ENCODE data around the gene LAMA3.

The LAMA3 gene

GRCh38 chr18:23939896-23940295, 250.6 kb downstream of the LAMA3 start:
- no peak for DNase-seq (ENCODE audit: low spot score)

- no peak for DNase-seq (ENCODE audit: low spot score)
These were observed 252.5 kb downstream of the LAMA3 start for GRCh38 chr18:23941791-23942190.

DNA sequence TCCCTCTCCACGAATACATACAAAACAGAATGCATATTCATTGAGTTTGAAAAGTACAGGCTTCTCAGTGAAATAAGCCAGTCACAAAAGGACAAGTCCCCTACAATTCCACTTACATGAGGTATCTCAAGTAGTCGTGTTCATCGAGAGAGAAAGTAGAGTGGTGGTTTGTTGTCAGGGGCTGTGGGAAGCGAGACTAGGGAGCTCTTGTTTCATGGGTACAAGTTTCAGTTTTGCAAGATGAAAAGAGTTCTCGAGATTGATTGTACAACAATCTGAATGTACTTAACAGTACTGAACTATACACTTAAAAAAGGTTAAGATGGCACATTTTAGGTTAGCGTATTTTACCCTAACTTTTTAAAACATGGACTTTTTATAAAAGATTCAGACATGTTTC, 253.9 kb downstream of the LAMA3 start:
- peak; percentile 27 for DNase-seq (ENCODE audit: low spot score)

DNA sequence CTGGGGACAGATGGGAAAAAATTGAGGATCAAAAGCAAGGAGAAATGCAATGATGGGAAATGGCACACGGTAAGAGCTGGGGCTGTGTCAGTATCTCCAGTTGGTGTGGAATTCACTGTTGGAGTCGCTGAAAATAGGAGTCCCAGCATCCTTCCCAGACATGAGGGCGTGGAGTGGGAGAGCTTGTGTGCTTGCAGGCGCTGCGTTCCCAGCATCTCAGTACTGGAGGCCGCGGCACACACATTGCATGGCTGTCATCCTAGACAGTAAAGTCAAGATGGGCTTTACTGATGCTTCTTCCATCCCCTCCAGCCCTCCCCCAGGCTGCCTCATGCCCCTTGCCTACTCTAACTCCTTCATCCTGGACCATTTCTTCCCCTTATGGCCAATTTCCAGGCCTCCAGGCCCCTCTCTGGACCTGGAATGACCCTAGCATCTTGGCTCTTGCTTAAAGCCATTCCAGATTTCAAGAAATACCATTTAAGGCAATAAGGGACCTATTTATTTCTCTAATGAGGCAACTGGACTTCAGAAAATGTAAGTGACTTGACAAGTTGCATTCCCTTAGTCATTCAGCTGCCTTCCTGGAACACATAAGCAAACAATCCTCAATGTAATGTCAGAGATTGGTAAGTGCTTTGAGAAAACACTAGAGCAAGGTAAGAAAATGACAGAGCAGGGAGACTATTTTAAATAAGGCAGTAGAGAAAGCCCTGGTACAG, 254.8 kb downstream of the LAMA3 start:
- no peak for DNase-seq (ENCODE audit: low spot score)

DNA sequence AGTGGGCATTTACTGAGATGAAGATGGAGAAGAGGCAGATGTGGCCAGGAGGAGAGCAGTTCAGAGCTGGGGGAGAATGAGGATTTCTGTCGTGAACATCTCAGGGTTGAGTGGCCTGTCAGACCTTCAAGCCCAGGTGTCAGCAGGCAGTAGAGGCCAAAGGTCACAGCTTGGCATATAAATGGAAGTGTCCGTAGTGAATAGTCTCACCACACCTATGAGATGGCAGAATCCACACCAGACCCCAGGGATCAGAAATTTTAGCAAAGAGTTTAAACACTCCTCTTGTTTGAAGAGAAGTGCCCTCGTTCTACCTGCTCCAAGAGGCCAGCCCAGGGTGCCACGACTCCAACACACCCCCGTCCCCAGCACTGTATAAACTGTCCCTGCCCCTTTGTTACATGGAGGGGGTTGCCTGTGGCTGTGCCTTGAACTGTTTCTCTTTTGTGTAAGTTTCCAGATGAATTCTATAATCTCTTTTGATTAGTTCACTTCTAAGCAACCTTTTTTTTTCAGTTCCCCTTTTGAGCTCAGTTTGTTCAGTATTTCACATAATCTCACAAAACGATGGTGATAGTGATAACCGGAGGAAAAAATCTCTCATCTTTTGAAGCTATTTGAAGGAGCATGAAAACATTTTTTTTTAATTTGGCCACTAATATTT, 256.3 kb downstream of the LAMA3 start:
- DNase-seq (ENCODE audit: low spot score): no peak

DNA sequence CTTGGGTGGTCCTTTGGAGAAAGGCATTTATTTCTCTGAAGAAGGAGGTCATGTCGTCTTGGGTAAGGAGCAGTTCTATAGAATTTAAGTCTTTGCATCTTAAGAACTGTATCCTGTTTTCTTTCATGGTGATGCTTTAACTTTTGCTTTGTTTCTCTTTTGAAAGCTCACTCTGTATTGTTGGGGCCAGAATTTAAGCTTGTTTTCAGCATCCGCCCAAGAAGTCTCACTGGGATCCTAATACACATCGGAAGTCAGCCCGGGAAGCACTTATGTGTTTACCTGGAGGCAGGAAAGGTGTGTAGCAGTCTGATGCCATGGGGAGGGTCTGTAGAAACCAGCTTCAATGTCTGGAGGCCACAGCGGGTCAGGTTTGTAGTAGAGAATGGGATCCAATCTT, 260.6 kb downstream of the LAMA3 start:
- no peak for DNase-seq (ENCODE audit: low spot score)

GRCh38 chr18:23950644-23951043, 261.4 kb downstream of the LAMA3 start:
- no peak for DNase-seq (ENCODE audit: low spot score)

DNA sequence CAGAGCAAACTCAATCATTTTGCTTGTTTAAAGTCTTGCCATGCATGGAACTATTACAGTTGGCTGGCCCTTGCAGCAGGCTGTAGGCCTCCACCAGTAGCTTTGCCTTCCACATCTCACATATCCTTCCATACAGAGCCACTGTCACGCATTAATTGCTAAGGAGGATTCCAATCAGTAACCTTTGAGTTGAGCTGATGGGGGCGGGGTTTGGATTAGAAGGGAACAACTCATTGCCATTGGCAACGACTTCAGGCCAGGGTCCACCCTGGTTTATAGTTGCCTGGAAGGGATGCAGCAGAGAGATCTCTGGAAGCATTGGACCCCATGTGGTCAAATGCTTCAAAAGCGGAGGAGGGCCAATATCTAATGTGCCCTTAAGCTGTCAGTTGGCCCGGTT, 262.0 kb downstream of the LAMA3 start:
- DNase-seq (ENCODE audit: low spot score): no peak

DNA sequence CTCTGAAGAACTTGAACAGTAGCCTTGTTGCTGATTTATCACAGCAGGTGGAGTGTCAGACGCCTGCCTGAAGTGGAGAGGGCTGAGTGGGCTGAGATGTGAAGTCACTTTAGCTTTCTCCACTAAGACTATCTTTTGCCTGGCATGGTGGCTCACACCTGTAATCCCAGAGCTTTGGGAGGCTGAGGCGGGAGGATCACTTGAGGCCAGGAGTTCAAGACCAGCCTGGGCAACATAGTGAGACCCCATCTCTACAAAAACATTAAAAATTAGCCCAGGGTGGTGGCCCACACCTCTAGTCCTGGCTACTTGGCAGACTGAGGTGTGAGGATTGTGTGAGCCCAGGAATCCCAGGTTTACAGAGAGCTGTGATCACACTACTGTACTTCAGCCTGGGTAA, 264.7 kb downstream of the LAMA3 start:
- DNase-seq (ENCODE audit: low spot score): no peak

GRCh38 chr18:23956483-23956882, 267.2 kb downstream of the LAMA3 start:
- DNase-seq (ENCODE audit: low spot score): no peak

- no peak for DNase-seq (ENCODE audit: low spot score)
These were observed 268.8 kb downstream of the LAMA3 start for GRCh38 chr18:23958036-23958435.

- no peak for DNase-seq (ENCODE audit: low spot score)
These were observed 274.4 kb downstream of the LAMA3 start for GRCh38 chr18:23963443-23964165.

DNA sequence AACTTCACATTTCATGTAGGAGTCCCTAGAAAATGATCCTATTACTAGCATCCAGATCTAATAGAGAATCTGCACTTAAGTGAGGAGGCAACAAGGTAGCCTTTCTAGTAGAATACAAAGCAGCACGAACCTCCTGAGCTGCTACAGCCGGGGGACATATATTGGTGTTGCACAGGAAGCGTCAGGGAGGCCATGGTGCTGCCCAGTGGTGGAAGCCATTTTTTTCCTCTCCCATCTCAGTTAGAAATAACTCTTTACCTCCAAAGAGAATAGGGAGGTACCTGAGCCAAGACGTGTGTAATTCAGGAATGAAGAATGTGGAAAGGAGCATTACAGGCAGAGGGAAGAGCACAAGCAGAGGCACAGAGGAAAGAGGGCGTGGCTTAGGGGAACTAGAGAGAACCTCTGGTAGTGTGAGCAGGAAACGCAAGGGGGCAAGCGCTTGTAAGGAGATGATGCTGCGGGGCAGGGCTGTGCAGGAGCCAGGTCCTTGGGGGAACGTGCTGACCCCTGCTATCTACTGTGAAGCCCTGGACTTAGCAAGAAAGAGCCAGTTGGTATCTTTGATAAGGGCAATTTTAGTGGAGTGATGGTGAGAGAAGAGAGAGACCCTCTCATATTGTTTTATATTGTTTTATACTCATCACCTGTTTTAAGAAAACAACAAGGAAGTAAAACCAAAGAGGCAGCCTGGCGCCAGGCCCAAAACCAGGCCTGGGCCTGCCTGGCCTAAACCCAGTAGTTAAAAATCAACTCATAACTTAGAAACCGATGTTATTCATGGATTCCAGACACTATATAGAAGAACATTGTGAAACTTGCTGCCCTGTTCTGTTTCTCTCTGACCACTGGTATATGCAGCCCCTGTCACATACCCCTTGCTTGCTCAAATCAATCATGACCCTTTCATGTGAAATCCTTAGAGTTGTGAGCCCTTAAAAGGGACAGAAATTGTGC, 275.3 kb downstream of the LAMA3 start:
- peak; percentile 63 for DNase-seq (ENCODE audit: low spot score)

GRCh38 chr18:23966909-23967308, 277.7 kb downstream of the LAMA3 start:
- no peak for DNase-seq (ENCODE audit: low spot score)

- DNase-seq (ENCODE audit: low spot score): peak; percentile 52
These were observed 278.3 kb downstream of the LAMA3 start for GRCh38 chr18:23967321-23968089.

DNA sequence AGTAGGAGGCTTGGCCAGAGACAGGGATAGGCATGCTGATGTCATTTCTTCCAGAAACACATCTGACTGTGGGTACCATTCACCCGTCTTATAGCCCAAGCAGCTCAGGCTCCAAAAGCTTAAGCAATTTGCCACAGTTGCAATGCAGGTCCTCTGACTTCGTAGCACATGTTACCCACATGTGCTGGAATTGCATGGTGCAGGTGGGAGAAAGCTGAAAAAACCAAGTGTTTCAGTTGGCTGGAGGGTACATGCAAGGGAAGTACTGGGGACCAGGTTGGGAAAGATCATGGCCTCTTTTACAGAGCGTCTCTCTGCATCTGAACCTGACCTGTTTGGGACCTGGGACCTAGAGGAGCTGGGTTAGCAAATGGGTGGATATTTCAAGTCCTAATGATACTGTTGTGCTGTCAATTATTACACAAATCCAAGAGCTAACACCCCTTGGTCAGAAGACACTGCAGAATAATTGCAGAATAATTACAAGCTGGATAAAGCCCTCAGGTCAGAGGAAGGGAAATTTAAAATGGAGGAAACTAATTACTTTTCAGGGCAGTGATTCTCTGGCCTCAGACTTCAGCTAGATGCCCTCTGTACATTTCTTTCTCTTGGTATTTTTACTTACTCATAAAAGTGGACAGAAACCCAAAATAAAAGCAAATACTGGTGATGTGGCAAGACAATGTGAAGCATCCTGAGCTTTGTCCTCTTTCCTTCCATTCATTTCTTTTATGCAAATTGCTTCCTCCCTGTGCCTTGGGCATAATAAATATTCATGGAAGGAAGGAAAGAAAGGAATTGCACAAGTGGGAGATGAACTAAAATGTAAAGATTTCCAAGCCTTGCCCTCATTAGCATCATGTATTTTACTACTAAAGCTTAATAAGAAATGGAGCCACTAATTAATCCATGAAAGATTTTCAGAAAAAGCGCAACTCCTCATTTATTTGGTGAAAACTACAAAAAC, 279.7 kb downstream of the LAMA3 start:
- DNase-seq (ENCODE audit: low spot score): no peak

- DNase-seq (ENCODE audit: low spot score): no peak
These were observed 280.4 kb downstream of the LAMA3 start for GRCh38 chr18:23969664-23970063.

- DNase-seq (ENCODE audit: low spot score): peak; percentile 90
These were observed 281.2 kb downstream of the LAMA3 start for GRCh38 chr18:23970161-23971096.

DNA sequence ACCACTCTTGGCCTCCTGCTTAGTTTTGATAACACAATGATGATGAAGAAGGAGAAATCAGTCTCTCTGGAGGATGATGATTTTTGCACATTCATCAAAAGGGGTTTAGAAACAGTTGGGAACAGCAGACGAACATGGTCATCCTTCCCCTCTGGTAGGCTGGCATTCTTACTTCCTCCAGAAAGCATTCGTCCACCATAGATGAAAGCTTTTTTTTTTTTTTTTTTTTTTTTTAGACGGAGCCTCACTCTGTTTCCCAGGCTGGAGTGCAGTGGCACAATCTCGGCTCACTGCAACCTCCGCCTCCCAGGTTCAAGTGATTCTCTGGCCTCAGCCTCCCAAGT, 281.8 kb downstream of the LAMA3 start:
- no peak for DNase-seq (ENCODE audit: low spot score)

Measured in CD4-positive, alpha-beta T cell treated with Interleukin-2 at 100 ng/mL for 4 hours (primary cell).